Activated CD4-positive, CD25-positive, alpha-beta regulatory T cell treated with anti-CD3 and anti-CD28 coated beads, Interleukin-2, amount 50 U/mL, for 72 hours (primary cell): ENCODE measurements around the gene ADCY9.
"Not testable (repeated sequence)": the region's sequence is repeated elsewhere in the genome, so short reads cannot be mapped to it uniquely, and the experiment has no call there.

Experiments used
- DNase-seq: peaks from one replicate; pipeline ENCODE4 v3.0.0; 2021

ADCY9 gene

GRCh38 chr16:4062212-4062802, 53.9 kb downstream of the ADCY9 start:
- DNase-seq: no peak

GRCh38 chr16:4060823-4061222, 55.4 kb downstream of the ADCY9 start:
- no peak for DNase-seq

GRCh38 chr16:4060009-4060408, 56.2 kb downstream of the ADCY9 start:
- no peak for DNase-seq

- DNase-seq: no peak
These were observed 57.9 kb downstream of the ADCY9 start for GRCh38 chr16:4058386-4058785.

- DNase-seq: no peak
These were observed 58.8 kb downstream of the ADCY9 start for GRCh38 chr16:4057439-4057877.

- no peak for DNase-seq
These were observed 59.8 kb downstream of the ADCY9 start for GRCh38 chr16:4056161-4057105.

- DNase-seq: no peak
These were observed 60.5 kb downstream of the ADCY9 start for GRCh38 chr16:4055748-4056147.

GRCh38 chr16:4053301-4053845, 62.9 kb downstream of the ADCY9 start:
- no peak for DNase-seq

GRCh38 chr16:4052801-4053293, 63.4 kb downstream of the ADCY9 start:
- DNase-seq: no peak

GRCh38 chr16:4052096-4052495, 64.1 kb downstream of the ADCY9 start:
- DNase-seq: no peak

- DNase-seq: no peak
These were observed 64.7 kb downstream of the ADCY9 start for GRCh38 chr16:4051591-4051990.

- DNase-seq: no peak
These were observed 67.2 kb downstream of the ADCY9 start for GRCh38 chr16:4049031-4049430.

- no peak for DNase-seq
These were observed 67.8 kb downstream of the ADCY9 start for GRCh38 chr16:4048481-4048880.

GRCh38 chr16:4046221-4046620, 70.0 kb downstream of the ADCY9 start:
- DNase-seq: no peak

GRCh38 chr16:4045561-4045960, 70.7 kb downstream of the ADCY9 start:
- DNase-seq: not testable (repeated sequence)

GRCh38 chr16:4042581-4042980, 73.7 kb downstream of the ADCY9 start:
- DNase-seq: no peak

- no peak for DNase-seq
These were observed 77.8 kb downstream of the ADCY9 start for GRCh38 chr16:4038448-4038847.

GRCh38 chr16:4036952-4037351, 79.3 kb downstream of the ADCY9 start:
- not testable (repeated sequence) for DNase-seq

- no peak for DNase-seq
These were observed 81.3 kb downstream of the ADCY9 start for GRCh38 chr16:4034963-4035362.

- no peak for DNase-seq
These were observed 82.3 kb downstream of the ADCY9 start for GRCh38 chr16:4033951-4034350.

- no peak for DNase-seq
These were observed 83.5 kb downstream of the ADCY9 start for GRCh38 chr16:4032768-4033167.

GRCh38 chr16:4028144-4028543, 88.1 kb downstream of the ADCY9 start:
- no peak for DNase-seq

GRCh38 chr16:4026854-4027253, 89.4 kb downstream of the ADCY9 start:
- DNase-seq: no peak

GRCh38 chr16:4025428-4025827, 90.8 kb downstream of the ADCY9 start:
- DNase-seq: no peak
